Suppressor macrophage treated with lipopolysaccharide for 4 hours (primary cell): Measurements from ENCODE around the gene LASP1NB.
"Not testable (repeated sequence)": the region's sequence is repeated elsewhere in the genome, so short reads cannot be mapped to it uniquely, and the experiment has no call there.

ENCODE experiments used
- DNase-seq: peaks from one replicate; pipeline ENCODE4 v3.0.0-alpha.2; 2020

LASP1NB gene

DNA sequence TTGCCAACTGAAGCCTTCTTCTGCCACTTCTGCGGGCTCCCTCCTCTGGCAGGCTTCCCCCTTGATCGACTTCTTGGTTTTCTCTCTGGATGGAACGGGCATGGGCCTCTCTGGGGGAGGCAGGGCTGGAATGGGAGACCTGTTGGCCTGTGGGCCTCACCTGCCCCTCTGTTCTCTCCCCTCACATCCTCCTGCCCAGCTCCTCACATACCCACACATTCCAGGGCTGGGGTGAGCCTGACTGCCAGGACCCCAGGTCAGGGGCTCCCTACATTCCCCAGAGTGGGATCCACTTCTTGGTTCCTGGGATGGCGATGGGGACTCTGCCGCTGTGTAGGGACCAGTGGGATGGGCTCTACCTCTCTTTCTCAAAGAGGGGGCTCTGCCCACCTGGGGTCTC is 6.5 kb upstream of the LASP1NB start:
- no peak for DNase-seq

DNA sequence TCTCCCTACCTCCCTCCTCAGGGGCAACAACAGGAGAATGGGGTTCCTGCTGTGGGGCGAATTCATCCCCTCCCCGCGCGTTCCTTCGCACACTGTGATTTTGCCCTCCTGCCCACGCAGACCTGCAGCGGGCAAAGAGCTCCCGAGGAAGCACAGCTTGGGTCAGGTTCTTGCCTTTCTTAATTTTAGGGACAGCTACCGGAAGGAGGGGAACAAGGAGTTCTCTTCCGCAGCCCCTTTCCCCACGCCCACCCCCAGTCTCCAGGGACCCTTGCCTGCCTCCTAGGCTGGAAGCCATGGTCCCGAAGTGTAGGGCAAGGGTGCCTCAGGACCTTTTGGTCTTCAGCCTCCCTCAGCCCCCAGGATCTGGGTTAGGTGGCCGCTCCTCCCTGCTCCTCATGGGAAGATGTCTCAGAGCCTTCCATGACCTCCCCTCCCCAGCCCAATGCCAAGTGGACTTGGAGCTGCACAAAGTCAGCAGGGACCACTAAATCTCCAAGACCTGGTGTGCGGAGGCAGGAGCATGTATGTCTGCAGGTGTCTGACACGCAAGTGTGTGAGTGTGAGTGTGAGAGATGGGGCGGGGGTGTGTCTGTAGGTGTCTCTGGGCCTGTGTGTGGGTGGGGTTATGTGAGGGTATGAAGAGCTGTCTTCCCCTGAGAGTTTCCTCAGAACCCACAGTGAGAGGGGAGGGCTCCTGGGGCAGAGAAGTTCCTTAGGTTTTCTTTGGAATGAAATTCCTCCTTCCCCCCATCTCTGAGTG is 5.9 kb upstream of the LASP1NB start:
- no peak for DNase-seq

DNA sequence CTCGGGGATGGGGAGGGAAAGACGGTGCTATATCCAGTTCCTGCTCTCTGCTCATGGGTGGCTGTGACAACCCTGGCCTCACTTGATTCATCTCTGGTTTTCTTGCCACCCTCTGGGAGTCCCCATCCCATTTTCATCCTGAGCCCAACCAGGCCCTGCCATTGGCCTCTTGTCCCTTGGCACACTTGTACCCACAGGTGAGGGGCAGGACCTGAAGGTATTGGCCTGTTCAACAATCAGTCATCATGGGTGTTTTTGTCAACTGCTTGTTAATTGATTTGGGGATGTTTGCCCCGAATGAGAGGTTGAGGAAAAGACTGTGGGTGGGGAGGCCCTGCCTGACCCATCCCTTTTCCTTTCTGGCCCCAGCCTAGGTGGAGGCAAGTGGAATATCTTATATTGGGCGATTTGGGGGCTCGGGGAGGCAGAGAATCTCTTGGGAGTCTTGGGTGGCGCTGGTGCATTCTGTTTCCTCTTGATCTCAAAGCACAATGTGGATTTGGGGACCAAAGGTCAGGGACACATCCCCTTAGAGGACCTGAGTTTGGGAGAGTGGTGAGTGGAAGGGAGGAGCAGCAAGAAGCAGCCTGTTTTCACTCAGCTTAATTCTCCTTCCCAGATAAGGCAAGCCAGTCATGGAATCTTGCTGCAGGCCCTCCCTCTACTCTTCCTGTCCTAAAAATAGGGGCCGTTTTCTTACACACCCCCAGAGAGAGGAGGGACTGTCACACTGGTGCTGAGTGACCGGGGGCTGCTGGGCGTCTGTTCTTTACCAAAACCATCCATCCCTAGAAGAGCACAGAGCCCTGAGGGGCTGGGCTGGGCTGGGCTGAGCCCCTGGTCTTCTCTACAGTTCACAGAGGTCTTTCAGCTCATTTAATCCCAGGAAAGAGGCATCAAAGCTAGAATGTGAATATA is 4.8 kb upstream of the LASP1NB start:
- DNase-seq, result no peak

DNA sequence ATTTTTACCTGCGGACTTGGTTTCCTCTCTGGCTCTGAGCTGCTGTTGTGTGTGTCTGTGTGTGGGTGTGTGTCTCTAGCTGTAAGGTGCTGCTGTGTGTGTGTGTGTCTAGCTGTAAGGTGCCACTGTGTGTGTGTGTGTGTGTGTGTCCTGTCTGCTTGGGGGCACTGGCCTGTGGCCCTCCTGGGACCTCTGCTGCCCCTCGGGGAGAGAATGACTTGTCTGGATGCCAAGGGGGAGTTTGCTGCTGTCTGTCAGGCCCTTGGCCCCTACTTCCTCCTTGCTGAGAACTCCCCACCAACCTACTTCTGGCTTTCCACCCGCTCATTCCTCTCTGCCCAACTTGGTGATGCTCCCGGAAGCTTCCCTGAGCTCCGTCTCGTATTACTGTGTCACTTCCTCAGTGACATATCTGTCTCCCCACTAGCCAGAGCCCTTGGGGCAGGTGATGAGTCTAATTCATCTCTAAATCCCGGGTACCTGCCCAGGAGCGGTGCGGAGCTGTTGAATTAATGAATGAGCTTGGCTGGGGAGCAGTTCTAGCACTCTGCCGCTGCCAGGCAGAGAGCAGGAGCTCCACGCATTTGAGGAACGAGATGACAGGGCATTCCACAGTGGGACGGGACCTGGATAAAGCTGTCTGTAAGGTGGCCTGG is 3.5 kb upstream of the LASP1NB start:
- DNase-seq, result peak; percentile 39

DNA sequence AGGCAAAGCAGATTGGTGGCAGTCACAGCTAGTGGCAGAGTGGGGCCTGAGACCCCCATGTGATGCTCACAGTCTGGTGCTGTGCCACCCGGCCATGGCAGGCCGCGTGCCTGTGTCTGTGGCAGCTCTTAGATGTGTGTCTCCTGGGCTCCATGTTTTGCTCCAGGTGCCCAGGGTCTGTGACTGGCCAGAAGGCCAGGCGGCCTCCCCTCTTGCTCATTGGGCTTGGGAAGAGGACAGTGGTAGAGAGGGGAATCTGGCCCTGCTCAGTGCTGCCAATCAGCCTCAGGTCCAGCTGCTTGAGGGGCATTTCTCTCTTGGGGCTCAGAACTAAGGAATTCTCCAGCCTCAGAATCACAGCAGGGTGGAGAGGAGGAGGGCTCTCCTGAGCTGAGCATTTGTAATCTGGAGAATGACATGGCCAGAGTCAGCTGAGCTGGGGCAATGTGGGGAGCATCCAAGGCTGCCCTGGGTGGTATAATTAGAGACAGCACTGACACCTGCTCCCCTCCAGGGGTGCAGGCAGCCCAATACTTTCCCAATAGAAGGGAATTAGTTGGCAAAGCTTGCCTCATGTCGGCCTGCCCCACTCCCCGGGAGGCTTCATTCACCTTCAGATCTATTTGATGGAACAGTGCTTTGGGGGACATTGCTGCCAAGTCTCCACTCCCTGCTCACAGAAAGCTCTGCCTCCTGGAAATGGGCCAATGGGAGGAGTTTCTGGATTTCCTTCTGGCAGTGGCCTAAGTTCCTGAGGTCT is 2.7 kb upstream of the LASP1NB start:
- no peak for DNase-seq

DNA sequence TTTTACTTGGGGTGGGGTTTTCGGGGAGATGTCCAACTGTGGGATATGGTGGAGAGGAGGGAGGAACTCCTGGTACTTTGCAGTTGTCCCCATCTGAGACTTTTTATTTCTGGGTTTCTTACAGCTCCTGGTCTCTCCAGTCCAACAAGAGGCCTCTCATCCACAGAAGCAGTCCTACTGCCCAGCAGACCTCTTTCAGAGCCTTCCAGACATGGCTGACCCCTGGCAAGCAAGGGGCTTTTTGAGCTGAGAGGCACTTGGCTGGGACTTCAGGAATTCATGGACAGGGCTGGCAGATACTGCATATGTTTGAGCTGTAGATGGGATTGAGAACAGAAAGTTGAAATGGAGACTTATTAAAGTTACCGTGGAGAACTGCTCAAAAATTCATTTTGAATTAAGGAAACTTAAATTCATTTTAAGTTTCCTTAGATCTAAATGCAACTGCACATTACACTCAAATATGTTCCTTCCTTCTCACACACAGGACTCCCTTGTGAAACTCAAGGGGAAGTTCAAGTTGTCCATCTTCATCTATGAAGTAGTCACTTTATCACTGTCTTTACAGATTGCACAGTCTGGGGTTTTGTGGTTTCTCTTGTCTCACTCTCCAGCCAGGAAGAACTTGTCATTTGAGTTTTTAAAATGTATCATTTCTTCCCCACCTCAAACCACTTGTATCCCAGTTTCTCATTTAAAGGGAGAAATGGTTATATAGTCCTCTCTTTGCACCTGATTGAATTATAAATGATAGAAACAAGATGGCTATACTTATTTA is 1.1 kb downstream of the LASP1NB start:
- DNase-seq, result peak; percentile 82

DNA sequence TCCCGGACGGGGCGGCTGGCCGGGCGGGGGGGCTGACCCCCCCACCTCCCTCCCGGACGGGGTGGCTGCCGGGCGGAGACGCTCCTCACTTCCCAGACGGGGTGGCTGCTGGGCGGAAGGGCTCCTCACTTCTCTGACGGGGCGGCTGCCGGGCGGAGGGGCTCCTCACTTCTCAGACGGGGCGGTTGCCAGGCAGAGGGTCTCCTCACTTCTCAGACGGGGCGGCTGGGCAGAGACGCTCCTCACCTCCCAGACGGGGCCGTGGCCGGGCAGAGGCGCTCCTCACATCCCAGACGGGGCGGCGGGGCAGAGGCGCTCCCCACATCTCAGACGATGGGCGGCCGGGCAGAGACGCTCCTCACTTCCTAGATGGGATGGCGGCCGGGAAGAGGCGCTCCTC is 5.4 kb downstream of the LASP1NB start:
- DNase-seq, result not testable (repeated sequence)

DNA sequence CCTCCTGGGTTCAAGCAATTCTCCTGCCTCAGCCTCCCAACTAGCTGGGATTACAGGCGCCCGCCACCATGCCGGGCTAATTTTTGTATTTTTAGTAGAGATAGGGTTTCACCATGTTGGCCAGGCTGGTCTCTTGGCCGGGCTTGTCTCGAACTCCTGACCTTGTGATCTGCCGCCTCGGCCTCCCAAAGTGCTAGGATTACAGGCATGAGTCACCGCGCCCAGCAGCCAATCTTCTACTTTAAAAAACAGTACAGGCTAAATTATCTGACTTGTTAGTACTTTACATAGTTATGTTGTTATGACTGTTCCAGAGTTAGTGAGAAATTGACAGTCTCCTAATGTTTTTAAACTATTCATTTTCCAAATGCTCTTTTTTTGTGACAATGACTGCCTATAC is 8.5 kb downstream of the LASP1NB start:
- DNase-seq, result not testable (repeated sequence)

DNA sequence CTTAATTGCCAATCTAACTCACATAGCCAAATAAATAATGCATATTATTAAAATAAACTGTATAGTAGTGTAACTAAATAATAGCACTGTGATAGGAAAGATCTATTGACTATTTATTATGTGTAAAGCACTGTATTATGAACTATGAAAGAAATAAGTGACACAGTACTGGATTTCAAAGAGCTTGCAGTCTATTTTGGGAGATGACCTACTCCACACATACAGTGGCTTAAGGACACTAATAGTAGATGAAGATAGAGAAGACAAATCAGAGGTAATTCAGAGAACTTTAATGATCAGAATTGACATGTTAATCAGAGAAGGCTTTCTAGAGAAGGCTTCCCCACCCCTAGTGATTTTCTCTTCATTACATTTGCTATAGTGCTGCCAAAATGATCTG is 14.6 kb downstream of the LASP1NB start:
- no peak for DNase-seq

DNA sequence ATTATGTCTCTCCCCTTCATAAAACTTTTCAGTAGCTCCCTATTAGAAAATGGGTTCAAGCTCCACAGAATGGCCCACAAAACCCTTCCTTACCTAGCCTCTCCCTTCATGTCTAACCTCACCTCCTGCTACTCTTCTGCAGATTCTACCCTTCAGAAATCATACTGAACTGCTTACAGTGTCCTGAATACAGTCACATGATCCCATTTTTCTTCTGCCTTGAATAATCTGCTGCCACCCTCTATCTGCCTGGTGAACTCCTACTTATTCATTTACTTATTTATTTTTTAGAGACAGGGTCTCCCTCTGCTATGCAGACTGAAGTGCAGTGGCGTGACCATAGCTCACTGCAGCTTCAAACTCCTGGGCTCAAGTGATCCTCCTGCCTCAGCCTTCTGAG is 15.0 kb downstream of the LASP1NB start:
- DNase-seq, result no peak

DNA sequence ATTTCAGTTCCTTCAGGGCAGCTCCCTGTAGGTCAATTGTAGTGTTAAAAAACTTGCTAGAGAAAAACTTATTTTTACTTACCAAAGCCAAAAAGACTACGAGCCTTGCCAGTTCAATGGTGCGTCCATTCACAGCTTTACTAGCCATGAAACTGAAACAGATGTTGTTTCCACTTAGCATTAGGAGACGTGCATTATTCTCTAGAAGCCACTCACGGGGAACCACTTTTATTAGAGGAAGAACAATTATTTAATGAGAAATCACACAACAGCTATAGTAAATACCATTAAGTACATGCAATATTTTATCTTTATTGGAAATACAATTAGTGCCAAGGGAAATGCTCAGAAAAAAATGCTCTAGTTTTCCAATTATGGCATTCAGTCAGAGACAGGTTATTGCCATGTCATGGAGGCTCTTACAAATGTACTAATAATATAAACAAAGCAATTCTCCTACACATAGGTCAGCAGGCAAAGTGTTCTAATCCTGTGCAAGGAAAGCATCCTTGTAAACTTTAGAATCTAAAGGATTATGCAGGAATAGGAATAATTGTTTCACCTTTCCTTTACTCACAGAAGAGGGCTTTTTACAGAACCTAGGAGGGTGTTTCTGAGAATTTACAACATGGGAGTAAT is 17.4 kb downstream of the LASP1NB start:
- no peak for DNase-seq

DNA sequence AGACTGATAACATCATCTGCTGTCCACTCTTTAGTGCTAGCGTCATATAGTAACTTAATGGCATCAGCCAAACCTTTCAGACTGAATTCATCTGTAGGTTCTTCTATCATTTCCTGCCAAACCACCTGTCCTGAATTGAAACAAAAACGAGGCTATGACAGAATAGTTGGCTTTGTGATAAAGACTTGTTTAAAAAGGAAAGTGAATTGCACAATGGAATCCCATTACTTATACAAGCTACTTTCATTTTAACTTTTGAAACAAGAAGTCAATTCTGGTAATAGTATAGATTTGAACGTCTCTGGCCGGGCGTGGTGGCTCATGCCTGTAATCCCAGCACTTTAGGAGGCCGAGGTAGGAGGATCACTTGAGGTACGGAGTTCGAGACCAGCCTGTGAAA is 18.2 kb downstream of the LASP1NB start:
- DNase-seq, result peak; percentile 71

DNA sequence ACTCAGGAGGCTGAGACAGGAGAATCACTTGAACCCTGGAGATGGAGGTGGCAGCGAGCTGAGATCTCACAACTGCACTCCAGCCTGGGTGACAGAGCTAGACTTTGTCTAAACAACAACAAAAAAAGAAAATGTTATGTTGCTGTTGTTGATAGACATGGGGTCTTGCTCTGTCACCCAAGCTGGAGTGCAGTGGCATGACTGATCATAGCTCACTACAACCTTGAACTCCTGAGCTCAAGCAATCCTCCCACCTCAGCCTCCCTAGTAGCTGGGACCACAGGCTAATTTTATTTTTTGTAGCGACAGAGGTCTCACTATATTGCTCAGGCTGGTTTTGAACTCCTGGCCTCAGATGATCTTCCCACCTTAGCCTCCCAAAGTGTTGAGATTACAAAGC is 21.8 kb downstream of the LASP1NB start:
- no peak for DNase-seq

DNA sequence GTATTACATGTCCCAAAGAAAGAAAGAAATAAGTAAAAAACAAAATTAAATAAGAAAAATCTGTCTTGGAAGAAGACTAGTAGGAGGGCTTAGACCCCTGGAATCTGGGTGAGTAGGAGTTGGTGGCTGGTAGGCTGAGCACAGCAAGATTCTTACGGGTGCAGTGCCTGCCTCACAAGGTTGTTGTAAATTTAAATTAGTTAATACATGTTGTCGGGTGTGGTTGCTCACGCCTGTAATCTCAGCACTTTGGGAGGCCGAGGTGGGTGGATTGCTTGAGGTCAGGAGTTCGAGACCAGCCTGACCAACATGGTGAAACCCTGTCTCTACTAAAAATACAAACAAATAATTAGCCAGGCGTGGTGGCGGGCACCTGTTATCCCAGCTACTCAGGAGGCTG is 28.4 kb downstream of the LASP1NB start:
- not testable (repeated sequence) for DNase-seq

DNA sequence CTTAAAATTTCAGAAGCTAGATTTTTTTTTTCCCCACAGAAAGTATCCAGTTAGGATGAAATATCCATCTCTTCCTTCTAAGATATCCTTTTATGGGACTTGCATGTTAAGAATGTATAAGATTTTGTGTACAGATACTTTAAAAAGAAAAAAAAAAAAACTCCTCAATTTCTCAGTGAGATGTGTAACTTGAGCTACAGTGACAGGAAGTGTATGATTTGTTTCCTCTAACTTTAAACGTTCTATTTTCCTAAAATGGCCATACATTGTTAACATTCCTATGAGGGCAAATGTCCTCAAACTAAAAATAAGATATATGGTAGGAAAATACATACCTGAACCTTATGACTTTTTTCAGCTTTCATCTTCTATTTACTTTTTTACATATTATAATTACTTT is 32.9 kb downstream of the LASP1NB start:
- no peak for DNase-seq

DNA sequence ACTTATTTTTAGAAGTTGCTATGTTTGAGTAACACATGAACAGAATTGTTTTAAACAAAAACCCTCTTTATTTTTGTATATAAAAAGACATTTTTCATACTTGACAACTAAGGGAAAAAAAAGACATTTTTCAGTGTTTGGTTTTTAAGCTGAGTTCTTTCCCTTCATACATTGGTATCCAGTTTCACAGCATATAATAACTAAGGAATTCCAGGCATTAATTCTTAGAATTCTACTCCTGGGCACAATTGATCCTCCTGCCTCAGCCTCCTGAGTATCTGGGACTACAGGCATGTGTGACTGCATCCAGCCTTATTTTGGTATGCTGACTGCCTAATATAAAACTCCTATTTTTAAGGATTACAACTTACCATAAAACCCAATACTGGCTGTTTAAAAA is 33.3 kb downstream of the LASP1NB start:
- DNase-seq, result no peak

DNA sequence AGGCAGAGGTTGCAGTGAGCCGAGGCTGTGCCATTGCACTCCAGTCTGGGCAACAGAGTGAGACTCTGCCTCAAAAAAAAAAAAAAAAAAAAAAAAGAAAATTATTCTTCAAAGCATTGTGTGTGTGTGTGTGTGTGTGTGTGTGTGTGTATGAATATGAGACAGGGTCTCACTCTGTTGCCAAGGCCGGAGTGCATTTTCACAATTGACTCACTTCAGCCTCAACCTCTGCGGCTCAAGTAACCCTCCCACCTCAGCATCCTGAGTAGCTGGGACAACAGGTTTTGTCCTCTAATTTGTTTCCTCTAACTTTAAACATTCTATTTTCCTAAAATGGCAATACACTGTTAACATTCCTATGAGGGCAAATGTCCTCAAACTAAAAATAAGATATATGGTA is 34.1 kb downstream of the LASP1NB start:
- no peak for DNase-seq

DNA sequence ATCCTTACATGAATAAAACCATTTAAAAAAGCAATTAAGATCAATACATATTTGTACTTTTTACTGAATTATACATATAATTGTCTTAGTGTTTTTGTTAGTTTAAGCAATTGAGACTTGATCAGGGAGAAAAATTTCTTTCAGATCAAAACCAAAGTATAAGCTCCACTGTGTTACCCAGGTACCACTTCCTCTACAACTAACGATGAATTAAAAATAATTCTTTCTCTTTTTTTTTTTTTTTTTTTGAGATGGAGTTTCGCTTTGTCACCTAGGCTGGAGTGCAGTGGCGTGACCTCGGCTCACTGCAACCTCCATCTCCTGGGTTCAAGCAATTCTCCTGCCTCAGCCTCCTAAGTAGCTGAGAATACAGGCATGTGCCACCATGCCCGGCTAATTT is 35.0 kb downstream of the LASP1NB start:
- DNase-seq, result no peak

DNA sequence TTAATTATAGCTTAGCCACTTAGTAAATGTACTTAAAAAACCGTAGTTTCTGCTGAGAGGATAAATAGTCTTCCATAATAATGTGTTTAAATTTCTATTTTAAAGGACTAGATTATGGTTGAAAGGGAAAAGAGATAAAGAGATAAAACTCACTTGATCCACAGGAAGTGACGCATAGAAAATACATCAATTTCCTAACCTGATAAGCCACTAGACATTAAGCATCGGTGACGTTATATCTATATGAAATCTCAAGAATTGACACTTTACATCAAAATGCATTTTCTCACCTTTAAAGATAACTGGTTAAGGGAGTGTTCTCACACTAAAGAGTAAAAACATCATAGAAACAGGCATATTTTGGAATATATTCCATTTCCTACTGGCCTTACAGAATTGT is 36.0 kb downstream of the LASP1NB start:
- no peak for DNase-seq

DNA sequence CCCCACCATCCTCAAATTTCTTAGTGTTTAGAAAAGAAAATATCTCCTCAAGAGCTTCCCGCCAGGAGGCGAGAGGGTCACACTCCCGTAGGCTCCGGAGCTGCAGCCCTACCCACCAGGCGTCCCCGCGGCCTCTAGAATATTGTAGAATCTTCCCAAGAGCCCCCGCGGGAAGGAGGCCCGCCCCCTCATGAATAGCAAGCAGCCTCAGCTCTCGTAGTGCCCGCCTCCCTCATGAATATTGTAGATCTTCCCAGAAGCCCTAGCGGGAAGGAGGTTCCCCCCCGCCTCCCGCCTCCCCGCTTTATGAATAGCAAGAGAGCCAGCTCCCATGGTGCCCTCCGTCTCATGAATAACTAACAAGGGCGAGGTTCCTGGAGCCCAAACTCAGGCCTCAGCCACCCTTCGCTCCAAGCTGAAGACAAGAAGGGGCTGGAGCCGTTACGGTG is 41.9 kb downstream of the LASP1NB start, which contains the start of gene FBXO47:
Gene FBXO47, minus strand, starts transcription at position 114 of the 449 bp plus-strand sequence. CDS start 4,378 bp downstream, outside the sequence.
- DNase-seq, result peak; percentile 72

DNA sequence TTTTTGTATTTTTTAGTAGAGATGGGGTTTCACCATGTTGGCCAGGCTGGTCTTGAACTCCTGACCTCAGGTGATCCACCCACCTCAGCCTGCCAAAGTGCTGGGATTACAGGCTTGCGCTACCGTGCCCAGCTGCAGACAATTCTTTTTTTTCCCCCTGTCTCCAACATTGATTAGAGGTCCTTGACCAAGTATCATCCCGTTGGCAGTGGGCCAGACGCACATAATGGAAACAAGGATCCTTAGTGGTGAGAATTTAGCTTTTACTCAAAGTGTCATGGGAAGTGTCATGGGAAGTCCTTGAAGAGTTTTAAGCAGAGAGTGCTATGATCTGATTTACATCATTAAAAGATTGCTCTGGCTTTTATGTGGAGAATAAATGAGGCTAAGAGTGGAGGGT is 43.9 kb downstream of the LASP1NB start:
- DNase-seq, result no peak
